ENCODE data around the gene CAV2.

The CAV2 gene

DNA sequence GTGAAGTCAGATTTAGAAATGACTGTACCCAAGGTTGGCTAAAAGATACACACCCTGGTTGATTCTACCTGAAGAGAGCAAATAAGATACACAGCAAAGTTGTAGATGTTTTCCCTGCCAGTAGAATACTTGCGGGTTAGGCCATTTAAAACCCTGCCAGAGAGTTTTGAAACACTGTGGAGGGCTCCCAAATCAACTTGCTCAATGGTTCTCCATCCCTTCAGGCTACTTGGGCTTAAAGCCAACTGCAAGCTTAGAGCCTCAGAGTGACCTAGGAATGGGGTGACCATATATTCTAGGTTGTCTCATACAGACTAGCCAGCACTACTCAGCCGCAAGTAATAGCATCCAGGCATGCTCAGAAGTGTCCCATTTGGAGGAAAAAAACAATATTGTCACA lies 35.3 kb downstream of the CAV2 start:
- Histone ChIP-seq H3K4ac (ENCODE audit: low read length) (no peak overlapping the region), H2BK120ac (ENCODE audit: low read depth, low read length) (no peak overlapping the region), H2BK12ac (ENCODE audit: low read length) (no peak overlapping the region), H4K91ac (ENCODE audit: low read depth, low read length, poor library complexity) (no peak overlapping the region), H3K23ac (ENCODE audit: low read depth, low read length, poor library complexity) (no peak overlapping the region), H2BK15ac (ENCODE audit: low read length) (no peak overlapping the region), H3K27ac (replicated peaks; ENCODE audit: low read length) (no peak overlapping the region), H3K4me3 (ENCODE audit: low read length in 2 of 2) (no peak overlapping the region), H3K9ac (ENCODE audit: low read depth, low read length, poor library complexity) (no peak overlapping the region), H3K79me1 (ENCODE audit: low read depth, low read length) (no peaks in the 10 kb centered on the region), H3K27me3 (ENCODE audit: control insufficient read depth in 3 of 3, insufficient read depth in 3 of 3, low read depth in 1 of 3, low read length in 3 of 3) (no peaks in the 10 kb centered on the region), H3K36me3 (replicated peaks in 1 of 2; ENCODE audit: control insufficient read depth in 2 of 2, insufficient read depth in 2 of 2, low read length in 2 of 2) (no peaks in the 10 kb centered on the region), H3K14ac (ENCODE audit: low read length) (no peak overlapping the region), H3K9me3 (replicated peaks in 1 of 2; ENCODE audit: control insufficient read depth in 2 of 2, insufficient read depth in 1 of 2, low read depth in 1 of 2, low read length in 2 of 2) (no peaks in the 10 kb centered on the region), H4K8ac (ENCODE audit: low read depth, low read length) (no peak overlapping the region), H3K18ac (ENCODE audit: low read length) (no peak overlapping the region), H2AK5ac (ENCODE audit: low read depth, low read length) (no peak overlapping the region), H2BK5ac (ENCODE audit: low read length) (no peak overlapping the region), H2AFZ (ENCODE audit: low read length) (no peak overlapping the region), H3K4me1 (ENCODE audit: control insufficient read depth in 2 of 2, insufficient read depth in 1 of 2, low read depth in 1 of 2, low read length in 2 of 2) (no peaks in the 10 kb centered on the region), H3K4me2 (ENCODE audit: insufficient read depth, low read length, poor library complexity, severe bottlenecking) (no peak overlapping the region)
- no CpG with 5 or more reads among the region's 2 CpGs for WGBS, 2 donors (ENCODE audit: extremely low coverage in 2 of 2, insufficient read length in 2 of 2, insufficient replicate concordance in 1 of 2)
- no peak for DNase-seq (ENCODE audit: low spot score)

DNA sequence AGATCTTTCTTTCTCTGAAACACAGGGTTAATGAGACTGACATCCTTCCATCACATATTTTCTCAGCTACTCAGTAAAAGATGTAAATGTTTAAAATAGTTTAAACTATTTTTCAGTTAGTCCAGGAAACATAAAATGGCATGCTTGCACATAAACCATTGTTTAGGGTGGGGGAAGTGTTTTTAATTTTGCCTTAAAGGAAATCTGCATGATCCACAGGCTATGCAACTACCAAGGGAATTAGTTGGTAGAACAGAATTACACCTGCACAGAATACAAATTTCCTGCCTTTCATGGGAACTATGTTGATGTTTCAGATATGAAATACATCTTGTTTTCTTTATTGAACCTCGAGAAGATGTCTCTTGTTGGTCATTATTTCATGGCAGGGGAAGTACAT lies 35.9 kb downstream of the CAV2 start:
- Histone ChIP-seq H3K36me3 (replicated peaks in 1 of 2; ENCODE audit: control insufficient read depth in 2 of 2, insufficient read depth in 2 of 2, low read length in 2 of 2) (no peaks in the 10 kb centered on the region), H3K4me1 (ENCODE audit: control insufficient read depth in 2 of 2, insufficient read depth in 1 of 2, low read depth in 1 of 2, low read length in 2 of 2) (no peaks in the 10 kb centered on the region), H3K27me3 (ENCODE audit: control insufficient read depth in 3 of 3, insufficient read depth in 3 of 3, low read depth in 1 of 3, low read length in 3 of 3) (no peaks in the 10 kb centered on the region)

DNA sequence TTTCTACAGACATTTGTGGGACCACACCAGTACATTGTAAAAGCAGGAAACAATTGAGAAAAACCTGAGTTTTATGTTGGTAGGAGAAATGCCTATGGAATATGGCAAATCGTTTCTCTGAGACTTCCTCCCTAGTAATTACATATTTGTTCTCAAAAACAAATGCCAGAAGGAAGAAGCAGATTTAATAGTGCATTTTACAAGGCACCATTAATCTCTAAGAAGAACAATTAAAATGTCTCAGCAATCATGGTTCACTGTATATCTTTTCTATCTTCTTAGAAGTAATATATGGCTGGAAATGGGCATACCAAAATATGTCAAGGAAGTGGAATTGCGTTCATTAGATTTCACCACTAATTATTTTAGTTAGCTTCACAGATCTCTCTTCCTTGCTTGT lies 38.6 kb downstream of the CAV2 start:
- H3K27ac ChIP-seq (replicated peaks; ENCODE audit: low read length) = no peak overlapping the region
- H3K4ac ChIP-seq (ENCODE audit: low read length) = no peak overlapping the region
- no peaks in the 10 kb centered on the region for H3K27me3 ChIP-seq (ENCODE audit: control insufficient read depth in 3 of 3, insufficient read depth in 3 of 3, low read depth in 1 of 3, low read length in 3 of 3)
- H3K9ac ChIP-seq (ENCODE audit: low read depth, low read length, poor library complexity) = no peak overlapping the region
- no CpG with 5 or more reads among the region's 2 CpGs for WGBS, 2 donors (ENCODE audit: extremely low coverage in 2 of 2, insufficient read length in 2 of 2, insufficient replicate concordance in 1 of 2)
- H2BK15ac ChIP-seq (ENCODE audit: low read length) = no peak overlapping the region
- H3K79me1 ChIP-seq (ENCODE audit: low read depth, low read length) = no peaks in the 10 kb centered on the region
- no peak for DNase-seq (ENCODE audit: low spot score)
- no peak overlapping the region for H3K18ac ChIP-seq (ENCODE audit: low read length)
- H2AFZ ChIP-seq (ENCODE audit: low read length) = no peak overlapping the region
- no peak overlapping the region for H2BK5ac ChIP-seq (ENCODE audit: low read length)
- no peaks in the 10 kb centered on the region for H3K4me1 ChIP-seq (ENCODE audit: control insufficient read depth in 2 of 2, insufficient read depth in 1 of 2, low read depth in 1 of 2, low read length in 2 of 2)
- no peak overlapping the region for H3K14ac ChIP-seq (ENCODE audit: low read length)
- no peak overlapping the region for H4K91ac ChIP-seq (ENCODE audit: low read depth, low read length, poor library complexity)
- no peaks in the 10 kb centered on the region for H3K36me3 ChIP-seq (replicated peaks in 1 of 2; ENCODE audit: control insufficient read depth in 2 of 2, insufficient read depth in 2 of 2, low read length in 2 of 2)
- no peaks in the 10 kb centered on the region for H3K9me3 ChIP-seq (replicated peaks in 1 of 2; ENCODE audit: control insufficient read depth in 2 of 2, insufficient read depth in 1 of 2, low read depth in 1 of 2, low read length in 2 of 2)
- H3K23ac ChIP-seq (ENCODE audit: low read depth, low read length, poor library complexity) = no peak overlapping the region
- no peak overlapping the region for H2BK120ac ChIP-seq (ENCODE audit: low read depth, low read length)
- H2BK12ac ChIP-seq (ENCODE audit: low read length) = no peak overlapping the region
- no peak overlapping the region for H3K4me2 ChIP-seq (ENCODE audit: insufficient read depth, low read length, poor library complexity, severe bottlenecking)
- H4K8ac ChIP-seq (ENCODE audit: low read depth, low read length) = no peak overlapping the region
- H2AK5ac ChIP-seq (ENCODE audit: low read depth, low read length) = no peak overlapping the region
- H3K4me3 ChIP-seq (ENCODE audit: low read length in 2 of 2) = no peak overlapping the region

More for the DNA sequence above, 35.9 kb downstream of the CAV2 start:
- Histone ChIP-seq H3K4me3 (ENCODE audit: low read length in 2 of 2) (no peak overlapping the region), H3K14ac (ENCODE audit: low read length) (no peak overlapping the region), H4K91ac (ENCODE audit: low read depth, low read length, poor library complexity) (no peak overlapping the region), H3K18ac (ENCODE audit: low read length) (no peak overlapping the region), H4K8ac (ENCODE audit: low read depth, low read length) (no peak overlapping the region), H2BK120ac (ENCODE audit: low read depth, low read length) (no peak overlapping the region), H2BK15ac (ENCODE audit: low read length) (no peak overlapping the region), H3K79me1 (ENCODE audit: low read depth, low read length) (no peaks in the 10 kb centered on the region), H3K27ac (replicated peaks; ENCODE audit: low read length) (no peak overlapping the region), H3K4me2 (ENCODE audit: insufficient read depth, low read length, poor library complexity, severe bottlenecking) (no peak overlapping the region), H2AFZ (ENCODE audit: low read length) (no peak overlapping the region), H3K4ac (ENCODE audit: low read length) (no peak overlapping the region), H3K9ac (ENCODE audit: low read depth, low read length, poor library complexity) (no peak overlapping the region), H3K9me3 (replicated peaks in 1 of 2; ENCODE audit: control insufficient read depth in 2 of 2, insufficient read depth in 1 of 2, low read depth in 1 of 2, low read length in 2 of 2) (no peaks in the 10 kb centered on the region), H2BK5ac (ENCODE audit: low read length) (no peak overlapping the region), H2AK5ac (ENCODE audit: low read depth, low read length) (no peak overlapping the region), H2BK12ac (ENCODE audit: low read length) (no peak overlapping the region), H3K23ac (ENCODE audit: low read depth, low read length, poor library complexity) (no peak overlapping the region)
- no peak for DNase-seq (ENCODE audit: low spot score)
- no CpG with 5 or more reads among the region's 1 CpG for WGBS, 2 donors (ENCODE audit: extremely low coverage in 2 of 2, insufficient read length in 2 of 2, insufficient replicate concordance in 1 of 2)

DNA sequence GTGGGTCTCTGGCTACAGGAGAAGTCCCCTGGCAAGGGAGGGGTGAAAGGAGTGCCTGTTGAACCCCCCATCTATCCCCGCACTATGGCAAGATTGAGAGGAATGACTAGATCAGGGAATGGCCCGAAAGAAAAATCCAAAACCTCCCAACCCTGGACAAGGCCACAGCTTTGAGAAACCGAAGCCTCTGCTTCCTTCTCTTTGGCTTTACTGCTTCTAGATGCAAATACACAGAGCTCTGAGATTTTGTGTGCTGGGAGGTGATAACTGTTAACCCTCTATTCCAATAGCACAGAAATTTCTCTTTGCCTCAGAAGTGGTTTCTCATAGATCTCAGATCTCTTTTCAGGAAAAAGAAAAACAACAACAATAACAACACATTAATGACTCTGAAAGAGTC lies 40.3 kb downstream of the CAV2 start:
- H3K4me1 ChIP-seq (ENCODE audit: control insufficient read depth in 2 of 2, insufficient read depth in 1 of 2, low read depth in 1 of 2, low read length in 2 of 2) = no peaks in the 10 kb centered on the region
- H3K36me3 ChIP-seq (replicated peaks in 1 of 2; ENCODE audit: control insufficient read depth in 2 of 2, insufficient read depth in 2 of 2, low read length in 2 of 2) = no peaks in the 10 kb centered on the region
- no peak overlapping the region for H3K27ac ChIP-seq (replicated peaks; ENCODE audit: low read length)
- H2BK15ac ChIP-seq (ENCODE audit: low read length) = no peak overlapping the region
- H3K14ac ChIP-seq (ENCODE audit: low read length) = no peak overlapping the region
- WGBS, 2 donors (ENCODE audit: extremely low coverage in 2 of 2, insufficient read length in 2 of 2, insufficient replicate concordance in 1 of 2) = no CpG with 5 or more reads among the region's 3 CpGs
- H3K79me1 ChIP-seq (ENCODE audit: low read depth, low read length) = no peaks in the 10 kb centered on the region
- H2AFZ ChIP-seq (ENCODE audit: low read length) = no peak overlapping the region
- H2BK120ac ChIP-seq (ENCODE audit: low read depth, low read length) = no peak overlapping the region
- H4K8ac ChIP-seq (ENCODE audit: low read depth, low read length) = no peak overlapping the region
- H2AK5ac ChIP-seq (ENCODE audit: low read depth, low read length) = no peak overlapping the region
- no peak overlapping the region for H2BK5ac ChIP-seq (ENCODE audit: low read length)
- no peak overlapping the region for H3K4ac ChIP-seq (ENCODE audit: low read length)
- H3K4me3 ChIP-seq (ENCODE audit: low read length in 2 of 2) = no peak overlapping the region
- no peaks in the 10 kb centered on the region for H3K9me3 ChIP-seq (replicated peaks in 1 of 2; ENCODE audit: control insufficient read depth in 2 of 2, insufficient read depth in 1 of 2, low read depth in 1 of 2, low read length in 2 of 2)
- no peak overlapping the region for H3K9ac ChIP-seq (ENCODE audit: low read depth, low read length, poor library complexity)
- no peak overlapping the region for H3K18ac ChIP-seq (ENCODE audit: low read length)
- no peak overlapping the region for H4K91ac ChIP-seq (ENCODE audit: low read depth, low read length, poor library complexity)
- H3K23ac ChIP-seq (ENCODE audit: low read depth, low read length, poor library complexity) = no peak overlapping the region
- H3K4me2 ChIP-seq (ENCODE audit: insufficient read depth, low read length, poor library complexity, severe bottlenecking) = no peak overlapping the region
- no peak overlapping the region for H2BK12ac ChIP-seq (ENCODE audit: low read length)
- H3K27me3 ChIP-seq (ENCODE audit: control insufficient read depth in 3 of 3, insufficient read depth in 3 of 3, low read depth in 1 of 3, low read length in 3 of 3) = no peaks in the 10 kb centered on the region
- no peak for DNase-seq (ENCODE audit: low spot score)

All from neuronal stem cell (in vitro differentiated cells).